Hepatocyte (in vitro differentiated cells): ENCODE data around the gene PRKACG.

ENCODE experiments used
- CTCF ChIP-seq: fragments of 200-600 bp; sonication (generic); IDR thresholded peaks from 2 replicates; pipeline ENCODE4 v1.5.1; 2016; ENCODE audit warnings: antibody characterized with exemption, mild to moderate bottlenecking; ENCODE audit not compliant: poor library complexity
- EZH2 ChIP-seq: fragments of 200-600 bp; sonication (generic); IDR thresholded peaks from 2 replicates; pipeline ENCODE4 v1.6.1; 2016; ENCODE audit warnings: antibody characterized with exemption, mild to moderate bottlenecking, borderline replicate concordance

DNA sequence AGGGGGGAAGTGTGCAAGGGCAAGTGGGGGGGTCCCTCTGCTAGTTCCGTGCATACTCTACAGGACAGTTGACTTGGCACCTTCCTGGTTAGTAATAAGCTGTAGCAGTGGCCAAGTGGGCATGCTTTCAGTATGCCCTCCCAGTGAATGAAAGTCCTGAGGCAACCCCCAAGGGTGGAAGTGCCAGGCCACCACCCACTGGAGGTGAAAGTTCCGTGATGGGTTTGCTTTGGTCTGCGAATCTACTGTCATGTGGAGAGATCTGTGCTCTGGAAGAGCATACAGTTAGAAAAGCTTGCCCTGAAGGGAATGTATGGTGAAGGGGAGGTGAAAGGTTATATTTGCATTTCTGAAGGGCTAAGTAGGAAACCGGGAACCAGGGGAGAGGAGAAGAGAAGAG is 31.9 kb upstream of the PRKACG start:
- TF ChIP-seq CTCF (no peak), EZH2 (no peak)
